NCI-H526 (cell line): Measurements from ENCODE around the gene AGL.
"Not testable (repeated sequence)": the region's sequence is repeated elsewhere in the genome, so short reads cannot be mapped to it uniquely, and the experiment has no call there.

ENCODE experiments used
- DNase-seq, 2 experiments: peaks; one replicate each; lab custom pipeline; 2025; lab: John Stamatoyannopoulos, UW

AGL gene

GRCh38 chr1:99851850-99852454 is 1.8 kb downstream of the AGL start:
- DNase-seq, result no peak

- DNase-seq, result no peak
Observed at GRCh38 chr1:99852648-99853047, 2.5 kb downstream of the AGL start.

GRCh38 chr1:99855914-99856450 is 5.8 kb downstream of the AGL start:
- DNase-seq, result no peak

GRCh38 chr1:99857041-99857440 is 6.9 kb downstream of the AGL start:
- DNase-seq, result not testable (repeated sequence)

- DNase-seq, result no peak
Observed at GRCh38 chr1:99858286-99858685, 8.1 kb downstream of the AGL start.

- no peak for DNase-seq
Observed at GRCh38 chr1:99858881-99859280, 8.7 kb downstream of the AGL start.

- no peak for DNase-seq
Observed at GRCh38 chr1:99860703-99861102, 10.5 kb downstream of the AGL start.

GRCh38 chr1:99867682-99868081 is 17.5 kb downstream of the AGL start:
- no peak for DNase-seq

GRCh38 chr1:99869304-99869703 is 19.1 kb downstream of the AGL start:
- no peak for DNase-seq

GRCh38 chr1:99869723-99870122 is 19.6 kb downstream of the AGL start:
- DNase-seq, result no peak

- DNase-seq, result no peak
Observed at GRCh38 chr1:99872063-99872462, 21.9 kb downstream of the AGL start.

GRCh38 chr1:99877568-99877967 is 27.4 kb downstream of the AGL start:
- DNase-seq, result no peak

- no peak for DNase-seq
Observed at GRCh38 chr1:99886179-99886578, 36.0 kb downstream of the AGL start.

GRCh38 chr1:99886841-99887240 is 36.7 kb downstream of the AGL start:
- DNase-seq, result no peak

- DNase-seq, result no peak
Observed at GRCh38 chr1:99887890-99888289, 37.7 kb downstream of the AGL start.

GRCh38 chr1:99891997-99892396 is 41.8 kb downstream of the AGL start:
- no peak for DNase-seq

- not testable (repeated sequence) for DNase-seq
Observed at GRCh38 chr1:99903278-99903677, 53.1 kb downstream of the AGL start.

GRCh38 chr1:99906535-99906934 is 56.4 kb downstream of the AGL start:
- DNase-seq, result no peak

- no peak for DNase-seq
Observed at GRCh38 chr1:99917214-99917613, 67.1 kb downstream of the AGL start.

- DNase-seq, result no peak
Observed at GRCh38 chr1:99919220-99919619, 69.1 kb downstream of the AGL start.

GRCh38 chr1:99934801-99935200 is 84.6 kb downstream of the AGL start:
- DNase-seq, result no peak

GRCh38 chr1:99935534-99935933 is 85.4 kb downstream of the AGL start:
- DNase-seq, result no peak

GRCh38 chr1:99936071-99936470 is 85.9 kb downstream of the AGL start:
- DNase-seq, result no peak

- no peak for DNase-seq
Observed at GRCh38 chr1:99942723-99943122, 92.6 kb downstream of the AGL start.
